GM08714 (cell line): ENCODE data around the gene VIPR2.

ENCODE experiments used
- H3K4me3 ChIP-seq: fragments of 200-500 bp; sonication (Bioruptor generic); 2 replicates; pipeline ENCODE4 v1.5.1; 2014; ENCODE audit warnings: mild to moderate bottlenecking, low read length, inconsistent platforms
- ZNF274 ChIP-seq: IDR thresholded peaks from 2 replicates; pipeline ENCODE4 v1.6.1; 2012; ENCODE audit warnings: mild to moderate bottlenecking, low read depth, low read length

VIPR2 gene

DNA sequence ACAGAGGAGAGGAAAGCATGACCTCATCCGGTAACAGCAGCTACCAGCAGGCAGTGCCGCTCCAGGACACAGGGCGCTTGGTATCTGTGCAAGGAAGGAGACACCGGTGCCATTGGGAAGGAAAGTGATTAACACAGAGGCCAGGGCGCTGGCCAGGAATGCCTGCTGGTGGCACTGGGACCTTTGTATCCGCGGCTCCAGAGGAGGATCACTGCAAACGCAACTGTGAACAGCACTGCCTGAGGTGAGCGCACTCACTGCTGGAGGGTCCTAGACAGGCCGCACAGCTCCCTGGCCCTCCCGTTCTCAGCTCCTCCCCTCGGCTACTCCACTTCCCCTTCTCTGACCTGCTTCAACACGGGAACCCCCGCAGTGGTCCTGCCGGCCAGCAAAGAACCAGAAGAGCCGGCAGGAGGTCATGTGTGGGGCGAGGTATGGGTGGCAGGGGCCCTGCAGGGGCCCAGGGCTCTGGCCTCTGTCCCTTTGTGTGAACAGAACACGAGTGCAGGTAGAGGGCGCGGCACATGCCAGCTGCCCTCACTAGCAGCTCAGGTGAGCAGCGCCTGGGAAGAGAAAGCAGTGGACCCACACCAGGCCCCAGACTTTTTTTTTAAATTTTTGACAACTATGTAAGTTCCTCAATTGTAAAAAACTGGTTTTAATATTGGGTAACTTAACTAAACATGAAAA lies 107.6 kb downstream of the VIPR2 start:
- TF ChIP-seq ZNF274: no peak
- H3K4me3 ChIP-seq: no peak overlapping the region

DNA sequence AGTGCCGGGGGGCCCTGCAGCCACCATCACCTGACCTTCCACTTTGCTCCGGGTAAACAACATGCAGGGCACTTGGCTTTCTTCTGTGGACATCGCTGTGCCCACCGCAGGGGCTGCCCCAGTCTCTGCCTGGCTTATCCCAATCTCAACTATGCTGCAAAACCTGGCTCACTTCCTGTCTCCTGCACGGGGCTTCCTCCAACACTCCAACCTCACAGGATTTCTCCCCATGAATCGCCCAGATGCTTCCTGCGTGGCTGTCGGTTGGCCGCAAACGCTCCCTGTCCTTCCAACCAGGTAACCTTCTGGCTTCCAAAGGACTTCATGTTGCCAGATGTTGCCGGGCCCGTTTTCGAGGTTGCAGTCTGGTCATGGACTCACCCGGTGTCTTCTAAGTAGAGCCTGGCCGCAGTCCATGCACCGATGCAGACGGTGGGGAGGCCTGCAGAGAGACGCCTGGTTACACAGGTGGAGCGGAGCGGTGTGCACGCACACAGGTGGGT lies 109.0 kb downstream of the VIPR2 start:
- H3K4me3 ChIP-seq: no peak overlapping the region
- no peak for TF ChIP-seq ZNF274

DNA sequence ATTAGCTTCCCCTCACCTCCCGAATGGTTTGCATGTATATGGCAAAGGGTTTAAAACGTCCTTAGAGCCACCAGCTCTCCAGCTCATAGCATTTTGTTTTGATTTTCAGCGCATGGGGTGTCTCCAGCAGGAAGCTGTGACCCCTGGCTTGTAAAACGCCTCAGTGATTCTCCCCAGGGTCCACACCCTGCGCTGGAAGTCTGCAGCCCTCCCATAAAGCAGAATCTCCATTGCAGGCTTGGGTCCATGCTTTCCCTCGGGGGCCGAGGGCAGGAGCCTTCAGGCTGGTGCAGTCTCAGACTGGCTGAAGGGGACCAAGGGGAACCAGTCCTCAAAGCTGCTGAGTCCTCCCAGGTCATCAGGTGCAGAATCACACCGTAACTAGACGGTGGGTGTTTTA lies 109.7 kb downstream of the VIPR2 start:
- TF ChIP-seq ZNF274: no peak
- no peak overlapping the region for H3K4me3 ChIP-seq

DNA sequence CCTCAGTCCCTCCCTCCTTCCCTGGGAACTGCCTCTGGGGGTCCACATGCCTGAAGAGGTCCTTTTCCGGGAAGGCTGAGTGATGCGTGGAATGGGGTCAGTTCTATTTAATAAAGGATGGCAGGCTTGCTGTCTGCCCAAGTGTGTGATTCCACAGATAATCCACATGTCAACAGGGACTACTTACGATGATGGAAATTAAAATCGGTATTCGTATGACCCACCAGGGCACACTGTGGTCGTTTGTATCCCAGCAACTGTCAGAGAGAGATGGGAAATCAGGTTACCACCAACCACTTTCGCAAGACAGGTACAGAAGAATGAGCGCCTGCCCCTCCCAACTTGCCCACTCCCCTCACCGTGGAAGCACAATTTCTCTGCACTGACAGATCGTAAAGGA lies 110.3 kb downstream of the VIPR2 start:
- H3K4me3 ChIP-seq: no peak overlapping the region
- no peak for TF ChIP-seq ZNF274

DNA sequence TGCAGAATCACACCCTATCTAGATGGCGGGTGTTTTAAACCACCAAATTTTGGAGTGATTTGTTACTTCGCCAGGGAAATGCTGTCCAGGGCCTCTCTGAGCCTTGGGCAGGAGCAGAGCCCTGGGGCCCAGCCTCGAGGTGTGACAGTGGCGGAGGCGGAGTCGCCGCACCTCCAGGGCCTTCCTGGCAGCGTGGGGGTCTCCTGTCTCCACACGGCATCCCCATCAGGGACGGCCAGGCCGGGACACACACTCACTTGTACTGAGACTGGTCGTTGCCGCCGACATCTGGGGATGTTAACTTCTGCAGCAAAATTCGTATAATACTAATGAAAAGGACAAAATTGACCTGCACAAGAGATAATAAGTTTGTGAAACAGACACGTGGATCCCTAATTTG lies 110.7 kb downstream of the VIPR2 start:
- no peak for TF ChIP-seq ZNF274
- H3K4me3 ChIP-seq: no peak overlapping the region

DNA sequence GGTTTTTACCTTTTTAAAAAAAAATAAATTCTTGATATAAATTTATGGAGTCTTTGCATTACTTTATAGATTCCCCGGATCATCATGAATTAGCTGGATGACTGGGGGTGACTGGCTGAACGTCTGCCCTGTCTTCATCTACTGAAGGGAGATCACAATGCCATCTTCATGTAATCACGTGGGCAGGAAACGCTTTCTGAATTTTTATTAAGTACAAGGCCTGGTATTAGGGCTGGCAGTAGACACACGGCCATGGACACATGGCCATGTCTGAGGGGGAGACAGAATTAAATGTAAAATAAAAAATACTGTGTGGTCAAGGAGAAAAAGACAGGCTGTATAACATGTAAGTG lies 111.2 kb downstream of the VIPR2 start:
- no peak overlapping the region for H3K4me3 ChIP-seq
- TF ChIP-seq ZNF274: no peak

DNA sequence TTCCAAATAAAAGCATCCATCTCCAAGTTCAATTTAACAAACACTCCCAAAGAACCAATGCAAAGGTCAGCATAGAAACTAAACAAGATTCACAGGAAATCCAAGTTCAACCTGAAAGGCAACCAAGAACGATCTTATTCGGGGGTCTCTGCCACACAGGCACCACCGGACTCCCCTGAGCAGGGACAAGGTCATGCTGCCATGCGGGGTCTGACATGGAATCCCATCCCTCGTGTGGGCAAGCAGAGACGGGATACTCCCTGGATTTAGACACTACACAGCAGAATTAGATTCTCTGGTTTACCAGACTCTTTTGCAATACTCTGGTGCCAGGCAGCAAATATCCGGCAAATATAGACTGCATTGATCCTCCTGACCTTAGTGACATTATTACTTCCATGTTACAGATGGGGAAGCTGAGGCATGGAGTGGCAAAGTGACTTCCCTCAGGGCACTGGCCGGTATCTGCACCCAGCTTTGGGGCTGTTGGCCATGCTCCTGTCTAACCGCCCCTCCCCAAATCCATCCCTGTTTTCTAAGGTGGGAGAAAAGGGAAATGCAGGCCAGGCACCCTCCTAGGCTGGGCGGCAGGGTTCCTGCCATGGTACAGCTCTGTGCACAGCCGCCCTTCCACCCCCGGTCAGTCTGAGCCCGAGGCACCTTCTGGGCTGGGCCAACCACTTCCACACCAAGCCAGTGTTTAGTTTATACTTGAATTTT lies 111.8 kb downstream of the VIPR2 start:
- H3K4me3 ChIP-seq: no peak overlapping the region
- TF ChIP-seq ZNF274: no peak

DNA sequence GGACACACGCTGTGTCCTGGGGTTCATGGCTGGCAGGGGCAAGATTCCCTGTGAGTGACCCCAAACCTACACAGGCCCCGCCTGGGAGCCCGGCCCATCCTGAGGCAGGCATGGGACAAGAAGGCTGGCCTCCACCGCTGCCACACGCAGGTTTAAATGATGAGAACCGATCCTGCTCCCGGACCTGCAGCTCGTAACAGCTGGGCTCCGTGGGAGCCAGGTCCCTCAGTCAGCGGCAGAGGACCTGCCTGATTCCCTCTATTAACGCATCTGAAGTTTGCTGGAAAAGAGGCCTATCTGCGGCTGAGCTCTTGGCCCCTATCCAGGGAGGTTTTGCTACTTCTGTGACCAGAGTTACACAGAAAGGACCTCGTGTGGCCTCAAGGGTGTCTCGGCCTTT lies 112.3 kb downstream of the VIPR2 start:
- no peak overlapping the region for H3K4me3 ChIP-seq
- no peak for TF ChIP-seq ZNF274

DNA sequence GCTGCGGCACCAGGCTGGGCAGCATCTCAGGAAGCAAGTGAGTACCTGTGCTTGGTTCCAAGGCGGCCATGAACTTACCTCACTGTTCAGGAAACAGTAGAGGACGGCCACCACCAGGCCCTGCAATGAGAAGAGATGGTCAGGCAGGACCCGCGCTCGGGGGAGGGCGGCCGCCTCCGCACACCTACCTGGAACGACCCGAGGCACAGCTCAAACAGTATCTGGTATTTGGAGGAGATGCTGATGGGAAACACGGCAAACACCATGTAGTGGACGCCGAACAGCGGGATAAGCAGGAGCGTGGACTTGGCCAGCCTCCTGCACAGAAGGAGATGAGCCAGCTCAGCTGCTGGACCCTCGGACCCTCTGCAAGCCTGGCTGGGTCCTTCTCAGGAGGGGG lies 112.9 kb downstream of the VIPR2 start:
- TF ChIP-seq ZNF274: no peak

DNA sequence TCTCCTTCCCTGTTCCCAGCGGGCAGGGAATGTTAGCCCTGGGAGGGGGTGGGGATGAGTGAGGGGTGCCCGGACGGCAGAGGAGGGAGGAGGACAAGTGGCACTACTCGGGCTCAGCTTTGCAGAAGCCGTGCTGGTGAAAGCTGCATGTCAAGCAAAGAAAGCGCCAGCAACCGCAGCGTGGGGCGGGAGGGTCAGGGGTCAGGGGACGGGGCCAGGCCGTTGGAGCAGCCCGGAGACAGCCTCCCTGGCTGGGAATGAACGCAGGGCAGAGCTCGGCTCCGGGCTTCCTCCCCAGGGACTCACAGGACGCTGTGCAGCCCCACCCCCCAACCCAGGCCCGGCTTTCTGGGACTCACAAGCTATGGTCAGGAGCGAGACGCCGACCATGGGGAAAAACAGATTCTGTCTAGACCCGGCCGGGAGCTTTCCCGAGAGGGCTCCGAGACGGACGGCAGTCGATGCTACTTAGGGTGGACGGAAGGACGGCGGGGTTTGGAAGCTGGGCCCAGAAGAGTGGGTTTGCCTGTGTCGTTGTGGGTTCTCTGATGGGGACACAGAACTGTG lies 113.4 kb downstream of the VIPR2 start:
- peak overlapping the region; percentile 45; the same call in 1 of the 2 replicates for H3K4me3 ChIP-seq
- no peak for TF ChIP-seq ZNF274

More for the DNA sequence above, 112.9 kb downstream of the VIPR2 start:
- H3K4me3 ChIP-seq: no peak overlapping the region

DNA sequence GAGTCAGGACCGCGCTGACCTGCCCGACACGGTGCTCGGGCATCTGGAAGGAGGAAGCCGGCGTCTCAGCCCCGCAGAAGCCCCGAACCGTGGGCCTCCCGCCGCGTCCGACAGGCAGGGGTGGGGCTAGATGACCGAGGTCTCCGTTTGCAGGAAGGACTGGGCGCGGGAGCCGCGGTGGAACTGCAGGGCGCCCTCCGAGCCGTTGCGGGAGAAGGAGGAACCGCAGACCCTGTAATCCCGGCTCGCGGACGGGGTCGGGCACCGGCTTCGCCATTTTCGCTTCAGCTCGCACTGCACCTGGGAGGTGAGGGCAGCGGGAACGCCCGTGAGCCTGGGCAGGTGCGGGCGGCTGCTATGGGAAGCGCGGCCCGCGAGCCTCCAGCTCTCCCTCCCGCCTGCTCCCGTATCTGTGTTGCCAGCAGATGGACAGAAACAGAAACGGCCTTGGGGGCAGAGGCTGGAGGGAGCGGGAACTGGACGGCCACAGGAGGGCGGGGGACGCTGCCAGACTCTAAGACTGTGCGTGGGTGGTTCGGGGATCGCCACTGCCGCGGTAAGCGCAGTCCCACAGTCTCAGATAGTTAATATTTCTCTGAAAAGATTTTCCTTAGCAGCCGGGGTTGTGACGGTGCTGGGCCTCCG lies 114.1 kb downstream of the VIPR2 start:
- H3K4me3 ChIP-seq: peak overlapping the region; percentile 45; the same call in 1 of the 2 replicates
- no peak for TF ChIP-seq ZNF274

DNA sequence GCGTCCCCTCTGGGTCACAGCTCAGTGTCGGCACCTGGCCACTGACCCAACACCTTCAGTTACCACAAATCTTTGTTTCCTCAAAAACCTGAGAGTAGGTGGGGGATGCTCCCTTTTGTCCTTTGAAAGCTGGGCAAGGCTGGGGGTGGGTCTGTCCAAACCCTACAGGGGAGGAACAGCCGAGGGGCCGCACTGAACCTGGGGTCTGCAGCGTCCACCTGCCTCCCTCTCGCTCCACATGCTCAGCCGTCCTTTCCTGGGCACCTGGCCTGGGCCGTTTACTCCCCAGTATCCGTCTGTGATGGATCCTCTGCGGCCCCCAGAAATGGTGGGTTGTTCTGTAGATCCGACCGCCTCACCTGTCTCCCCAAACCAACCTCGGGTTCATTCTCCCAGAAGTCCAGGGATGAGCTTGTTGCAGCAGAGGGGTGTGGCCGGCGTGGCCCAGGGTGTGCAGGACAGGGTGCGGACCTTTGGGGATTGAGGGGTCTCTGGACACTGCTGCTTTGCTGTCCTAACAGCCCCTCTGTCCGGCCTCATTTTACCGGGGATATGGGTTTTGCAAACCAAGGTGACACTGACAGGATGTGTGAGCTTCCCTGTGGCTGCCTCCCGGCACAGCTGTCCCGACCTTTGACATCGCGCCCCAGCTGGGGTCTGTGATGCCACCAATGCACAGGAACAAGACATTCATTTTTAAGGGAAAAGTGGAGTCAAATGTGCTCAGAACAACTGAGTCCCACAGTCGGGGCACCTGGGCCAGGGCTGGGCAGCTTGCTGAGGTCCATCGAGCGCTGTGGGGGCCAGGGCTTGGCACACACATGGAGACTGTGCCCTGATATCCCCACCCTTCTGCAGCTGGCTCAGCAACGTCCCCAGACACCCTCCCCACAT lies 115.9 kb downstream of the VIPR2 start:
- no peak overlapping the region for H3K4me3 ChIP-seq
- TF ChIP-seq ZNF274: no peak

DNA sequence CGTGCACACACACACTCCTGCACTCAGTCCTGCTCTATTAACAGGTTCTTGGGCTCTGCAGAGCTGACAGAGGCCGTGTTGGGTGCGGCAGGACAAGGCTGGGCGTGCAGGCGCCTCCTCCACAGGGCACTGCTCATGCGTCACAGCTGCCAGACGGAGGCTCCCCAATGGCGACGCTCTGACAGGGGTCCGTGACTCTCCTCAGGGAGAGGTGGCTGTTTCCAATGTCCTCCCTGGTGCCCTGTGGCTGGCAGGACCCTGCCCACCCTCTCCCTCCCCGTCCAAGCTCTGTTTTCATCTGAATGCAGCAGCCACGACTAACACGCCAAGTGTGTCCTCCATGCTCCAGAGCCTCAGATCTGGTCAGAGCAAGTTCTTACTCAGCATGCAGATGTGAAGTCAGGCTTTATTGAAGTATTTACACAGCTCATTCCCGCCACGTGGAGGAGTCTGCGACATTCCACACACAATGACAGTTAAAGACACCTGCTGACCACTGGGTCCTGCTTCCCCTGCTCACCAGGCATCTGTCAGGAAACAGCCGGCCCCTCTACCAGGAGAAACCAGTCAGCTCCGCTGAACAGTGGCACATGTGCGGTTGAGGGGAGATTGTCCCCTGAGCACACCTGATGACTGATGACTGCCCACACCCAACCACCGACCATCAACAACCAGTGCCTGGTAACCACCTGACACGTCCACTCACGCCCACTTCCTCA lies 116.7 kb downstream of the VIPR2 start:
- TF ChIP-seq ZNF274: no peak

More for the DNA sequence above, 116.7 kb downstream of the VIPR2 start:
- H3K4me3 ChIP-seq: no peak overlapping the region
